ENCODE results near the gene EXOC7. TPM values are rescaled to one million over a fixed set of nuclear protein-coding genes. Genes with fewer than 3 reads are reported as not detected.
A peak's percentile ranks its signal among the peaks of the same experiment; 100 is the strongest.

EXOC7 gene
- polyA plus RNA-seq, 5 donors, result 152 to 171 (median 166) TPM

DNA sequence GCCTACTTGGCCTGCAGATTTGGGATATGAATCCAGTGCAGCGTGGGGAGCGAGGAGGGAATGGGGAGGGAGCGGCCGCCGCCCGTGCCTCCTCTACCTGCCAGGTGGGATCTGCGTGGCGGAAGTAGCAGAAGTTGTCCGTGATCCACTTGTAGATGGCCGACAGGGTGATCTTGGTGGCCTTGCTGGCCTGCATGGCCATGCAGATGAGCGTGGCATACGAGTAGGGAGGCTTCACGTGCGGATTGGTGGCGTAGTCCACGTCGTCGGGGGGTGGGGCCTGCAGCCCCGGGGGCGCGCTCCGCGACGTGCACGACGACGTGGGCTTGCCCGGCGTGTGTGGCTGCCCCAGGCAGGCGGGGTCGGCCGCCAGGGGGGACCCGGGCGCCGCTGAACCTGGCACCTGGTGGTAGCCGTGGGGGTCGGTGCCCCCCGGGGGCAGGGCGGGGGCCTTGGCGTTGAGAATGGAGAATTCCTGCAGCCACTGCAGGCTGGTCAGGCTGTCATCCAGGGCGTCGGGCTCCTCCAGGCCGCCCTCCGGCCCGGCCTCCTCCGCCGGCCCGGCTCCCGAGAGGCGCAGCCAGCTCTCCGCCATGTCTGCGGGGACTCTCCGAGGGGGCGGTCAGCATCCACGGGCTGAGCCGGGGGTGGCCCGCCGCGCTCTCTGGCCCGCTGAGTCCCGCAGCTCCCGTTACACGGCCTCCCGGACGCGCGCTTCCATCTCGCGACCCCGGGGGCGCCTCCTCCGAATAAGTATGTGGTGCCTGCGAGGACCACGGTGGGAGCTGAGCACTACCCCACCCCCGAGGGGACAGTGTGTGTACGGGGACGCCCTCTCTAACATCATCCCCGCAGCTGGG lies 36.4 kb upstream of the EXOC7 start:
- no peak for DNase-seq

DNA sequence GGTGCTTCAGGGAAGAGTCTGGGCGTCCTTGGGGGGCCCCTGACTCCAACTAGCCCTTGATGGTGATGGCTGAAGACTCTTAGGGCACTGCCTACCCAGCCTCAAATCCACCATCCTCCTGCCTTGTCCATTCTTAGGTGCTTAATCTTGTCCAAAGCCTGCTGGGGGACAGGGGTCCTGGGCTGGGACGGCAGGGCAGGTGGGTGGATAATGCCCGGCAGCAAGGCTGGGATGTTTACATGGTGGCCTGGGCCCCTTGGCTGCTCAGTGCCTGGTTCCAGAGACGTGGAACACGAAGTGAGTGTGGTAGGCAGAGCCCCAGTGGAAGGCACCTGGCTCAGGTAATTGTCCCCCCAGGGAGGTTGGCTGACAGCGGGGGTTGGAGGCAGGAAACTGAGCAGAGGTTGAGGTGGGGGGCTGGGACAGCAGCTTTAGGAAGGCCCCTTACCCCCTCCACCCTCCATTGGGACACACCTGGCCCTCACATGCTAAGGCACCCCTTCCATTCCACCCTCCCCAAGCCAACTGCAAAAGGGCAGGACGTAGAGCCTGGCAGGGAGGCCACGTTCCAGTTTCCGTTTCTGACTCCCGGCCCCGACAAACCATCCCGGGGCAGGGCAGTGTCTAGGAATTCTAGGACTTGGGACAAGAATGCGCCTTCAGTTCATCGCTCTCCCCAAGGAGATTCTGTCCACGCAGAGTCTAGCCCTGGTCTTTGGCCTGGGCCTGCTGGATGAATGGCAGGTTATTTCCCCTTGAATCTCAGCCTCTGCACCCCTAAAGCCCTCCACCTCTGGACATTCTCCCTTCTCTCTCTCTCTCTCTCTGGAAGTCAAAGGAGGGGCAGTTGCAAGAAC lies 35.5 kb upstream of the EXOC7 start:
- no peak for DNase-seq

DNA sequence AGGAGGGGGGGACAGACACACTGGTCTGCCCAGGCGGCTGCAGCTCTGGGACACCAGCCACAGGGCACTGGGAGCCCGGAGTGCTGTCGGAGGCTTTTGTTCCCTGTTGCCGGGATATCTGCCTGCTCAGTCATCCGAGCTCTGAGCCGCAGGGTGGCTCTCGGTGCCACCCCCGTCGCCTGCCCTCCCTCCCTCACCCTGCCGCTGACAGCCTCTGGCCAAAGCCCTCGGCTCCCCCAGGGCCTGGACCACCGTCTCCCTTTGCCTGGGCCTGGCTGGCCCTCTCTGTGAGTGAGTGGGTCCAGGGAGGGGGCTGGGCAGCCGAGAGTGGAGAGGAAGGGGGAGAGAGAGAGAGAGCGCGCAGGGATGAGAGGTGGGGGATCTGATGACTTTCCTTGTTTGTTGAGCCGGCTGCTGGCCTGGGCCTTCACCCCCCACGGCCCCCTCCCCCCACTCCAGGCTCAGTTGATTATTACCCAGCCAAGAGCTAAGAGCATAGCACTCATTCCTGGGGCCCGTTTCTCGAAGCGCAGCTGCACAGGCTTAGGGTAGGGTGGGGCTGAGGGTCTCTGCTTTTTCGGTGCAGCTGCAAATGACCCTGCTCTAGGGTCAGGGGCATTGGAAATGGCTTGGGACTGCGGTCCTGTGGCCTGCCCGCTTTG lies 34.8 kb upstream of the EXOC7 start:
- DNase-seq, result peak; percentile 64 to 67

DNA sequence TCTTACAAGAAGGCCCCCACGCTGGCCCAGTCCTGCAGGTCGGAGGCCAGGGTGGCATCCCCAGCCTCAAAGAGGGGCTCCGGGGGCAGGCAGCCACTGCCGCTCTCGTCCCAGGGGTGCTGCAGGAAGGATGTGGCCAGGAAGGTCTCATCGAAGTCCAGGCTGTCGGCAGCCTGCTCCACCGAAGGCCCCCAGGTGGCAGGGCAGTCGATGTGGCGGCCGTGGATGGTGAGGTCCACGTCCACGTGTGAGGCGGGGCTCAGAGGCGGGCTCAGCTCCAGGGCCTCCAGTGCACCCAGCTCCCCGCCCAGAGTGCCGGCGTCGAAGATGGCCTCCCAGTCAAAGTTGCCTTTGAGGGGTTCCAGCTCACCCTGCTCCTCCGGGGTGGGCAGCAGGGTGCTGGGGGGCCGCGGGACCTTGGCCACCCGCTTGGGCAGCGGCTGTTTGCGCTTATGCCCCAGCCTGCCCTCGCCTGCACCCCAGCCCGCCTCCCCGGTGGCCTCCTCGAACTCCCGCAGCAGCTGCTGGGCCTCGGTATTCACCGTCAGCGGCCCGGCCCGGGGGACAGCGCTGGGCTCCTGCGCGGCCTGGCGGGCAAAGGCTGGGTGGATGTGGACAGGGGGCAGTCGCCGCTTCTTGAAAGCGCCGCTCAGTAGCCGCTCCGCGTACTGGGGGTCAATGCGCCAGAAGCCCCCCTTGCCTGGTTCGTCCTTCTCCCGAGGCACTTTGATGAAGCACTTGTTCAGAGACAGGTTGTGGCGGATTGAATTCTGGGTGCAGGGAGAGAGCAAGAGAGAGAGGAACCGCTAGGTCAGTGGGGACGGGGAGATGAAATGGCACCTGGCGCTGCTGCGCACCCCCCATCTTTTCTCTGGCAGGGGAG lies 34.0 kb upstream of the EXOC7 start:
- no peak for DNase-seq

DNA sequence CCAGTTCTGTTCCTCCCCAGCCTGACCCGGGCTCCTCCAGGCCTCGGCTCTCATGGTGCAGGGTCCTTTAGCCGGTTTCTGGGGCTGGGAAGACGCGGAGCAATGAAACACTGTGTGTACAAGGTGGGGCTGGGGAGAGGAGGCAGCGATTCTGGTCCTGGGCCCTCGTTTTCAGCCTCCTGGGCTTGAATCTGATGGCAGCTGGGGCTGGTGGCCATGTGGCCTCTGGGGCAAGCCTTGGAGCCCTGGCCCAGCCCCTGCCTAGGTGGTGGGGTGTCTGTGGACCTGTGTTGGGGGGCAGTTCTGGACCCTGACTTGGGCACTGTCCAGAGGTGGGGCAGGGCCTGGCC lies 33.4 kb upstream of the EXOC7 start:
- no peak for DNase-seq

DNA sequence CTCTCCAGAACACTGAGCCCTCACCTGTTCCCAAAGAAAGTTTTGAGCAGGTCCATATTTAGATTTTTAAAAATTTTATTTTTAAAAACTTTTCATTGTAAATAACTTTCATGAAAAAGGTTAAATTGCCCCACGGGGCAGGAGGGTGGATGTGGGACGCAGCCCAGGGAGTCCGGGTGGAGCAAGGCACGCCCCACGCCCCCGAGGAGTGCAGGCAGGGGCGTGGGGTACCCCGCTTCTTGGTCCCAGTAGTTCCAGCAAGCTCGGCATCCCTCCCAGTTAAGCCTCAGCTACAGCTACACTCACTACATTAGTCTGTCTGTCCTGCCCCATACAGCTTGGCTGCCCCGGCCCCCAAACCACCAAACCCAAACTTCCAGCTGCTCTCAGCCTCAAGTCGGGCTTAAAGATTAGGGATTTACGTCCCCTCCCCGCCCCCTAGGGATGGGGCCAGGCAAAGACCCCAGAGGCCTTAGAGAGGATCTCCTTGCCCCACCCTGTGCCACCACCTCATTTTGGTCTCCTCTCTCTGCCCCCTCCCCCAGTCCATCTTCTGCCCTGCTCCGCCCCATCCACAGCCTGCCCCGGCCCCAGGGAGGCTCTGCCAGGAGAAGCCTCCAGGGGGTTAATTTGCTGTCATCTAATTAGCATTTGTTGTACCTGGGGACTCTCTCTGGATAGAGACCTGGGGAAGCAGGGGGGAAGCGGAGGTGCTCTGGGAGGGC lies 32.9 kb upstream of the EXOC7 start:
- no peak for DNase-seq

DNA sequence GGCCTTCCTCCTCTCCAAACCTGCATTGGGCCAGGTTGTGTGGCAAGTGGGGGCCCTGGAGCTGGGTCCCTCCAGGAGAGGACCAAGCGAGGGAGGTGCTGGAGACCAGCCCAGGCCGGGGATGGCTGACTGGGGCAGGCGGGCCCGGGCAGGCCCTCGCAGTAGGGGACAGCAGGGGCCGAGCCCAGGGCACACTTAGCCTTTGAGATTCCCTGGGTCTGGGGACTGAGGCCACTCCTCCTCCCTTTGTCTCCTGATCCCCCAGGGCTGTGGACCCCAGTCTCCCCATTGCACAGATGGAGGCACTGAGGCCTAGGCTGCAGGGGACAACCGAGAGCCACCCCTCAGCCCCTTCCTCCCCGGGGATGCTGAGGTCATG lies 32.2 kb upstream of the EXOC7 start:
- DNase-seq, result no peak

DNA sequence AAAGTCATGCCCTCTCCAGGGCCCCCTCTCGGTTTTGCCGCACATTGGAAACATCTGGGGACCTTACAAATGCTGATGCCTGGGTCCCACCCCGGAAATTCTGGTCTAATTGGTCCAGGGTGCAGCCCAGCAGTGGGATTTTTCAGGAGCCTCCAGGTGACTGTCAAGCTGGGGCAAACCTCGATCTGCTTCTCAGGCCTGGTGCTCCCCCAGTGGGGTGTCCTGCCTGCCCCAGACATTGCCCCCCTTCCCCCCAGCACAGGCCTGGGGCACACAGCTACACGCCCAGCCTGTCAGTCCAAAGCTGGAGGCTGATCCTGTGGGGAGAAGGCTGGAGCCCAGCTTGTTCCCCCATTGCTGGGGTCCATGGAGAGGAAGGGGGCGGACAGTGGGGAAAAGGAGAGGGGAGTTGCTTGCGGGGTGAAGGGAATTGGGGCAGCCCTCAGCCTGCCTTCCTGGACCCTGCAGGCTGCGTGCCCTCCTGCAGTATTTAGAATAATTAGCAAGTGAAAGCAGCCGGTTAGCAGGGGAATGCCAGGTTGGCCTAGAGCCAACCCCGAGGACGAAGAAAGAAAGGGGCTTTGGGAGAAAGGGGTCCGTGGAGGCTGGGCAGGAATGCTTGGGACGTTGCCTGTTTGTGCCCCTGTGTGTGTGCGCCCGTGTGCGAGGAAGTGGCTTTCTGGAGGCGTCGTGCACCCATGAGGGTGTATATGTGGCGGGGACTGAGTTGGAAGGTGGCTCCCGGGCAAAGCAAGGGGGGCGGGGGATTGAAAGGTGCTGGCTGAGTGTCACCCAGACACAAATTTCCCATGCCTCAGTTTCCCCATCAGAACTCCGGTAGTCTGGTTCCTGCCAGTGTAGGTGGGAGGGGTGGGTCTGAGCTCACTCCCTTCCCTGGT lies 31.6 kb upstream of the EXOC7 start:
- DNase-seq, result no peak

DNA sequence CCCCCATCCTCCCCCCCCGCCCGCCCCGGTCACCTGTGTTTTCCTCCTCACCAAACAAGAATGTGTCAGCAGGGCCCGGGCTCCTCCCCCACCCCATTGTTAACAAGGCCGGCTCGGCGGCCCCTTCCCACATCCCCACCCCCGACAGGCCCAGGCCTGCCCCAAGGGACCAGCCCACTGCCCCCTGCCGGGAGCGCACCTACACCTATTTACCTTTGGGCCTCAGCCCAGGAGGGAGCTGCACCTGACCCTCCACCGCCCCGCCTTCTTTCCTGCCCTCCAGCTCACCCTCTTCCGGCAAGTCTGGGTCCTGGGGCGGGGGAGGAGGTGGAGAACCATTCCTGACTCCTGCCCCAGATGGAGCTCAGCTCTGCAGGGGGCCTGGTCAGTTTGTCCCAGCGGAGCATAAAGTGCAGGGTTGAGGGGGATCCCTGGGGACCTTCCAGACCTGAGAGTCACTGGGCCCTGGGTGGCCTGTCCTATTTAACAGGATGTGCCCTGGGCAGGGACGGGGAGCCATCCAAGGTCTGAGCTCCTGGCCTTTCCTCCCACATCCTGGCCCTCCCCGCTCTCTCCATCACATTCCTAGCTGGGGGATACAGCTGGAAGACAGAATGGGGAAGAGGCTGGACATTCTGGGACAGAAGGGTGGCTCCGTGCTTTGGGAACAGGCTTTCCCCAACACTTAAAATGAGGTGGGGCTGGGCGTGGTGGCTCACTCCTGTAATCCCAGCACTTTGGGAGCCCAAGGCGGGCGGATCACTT lies 29.2 kb upstream of the EXOC7 start:
- peak; percentile 67 to 72 for DNase-seq

DNA sequence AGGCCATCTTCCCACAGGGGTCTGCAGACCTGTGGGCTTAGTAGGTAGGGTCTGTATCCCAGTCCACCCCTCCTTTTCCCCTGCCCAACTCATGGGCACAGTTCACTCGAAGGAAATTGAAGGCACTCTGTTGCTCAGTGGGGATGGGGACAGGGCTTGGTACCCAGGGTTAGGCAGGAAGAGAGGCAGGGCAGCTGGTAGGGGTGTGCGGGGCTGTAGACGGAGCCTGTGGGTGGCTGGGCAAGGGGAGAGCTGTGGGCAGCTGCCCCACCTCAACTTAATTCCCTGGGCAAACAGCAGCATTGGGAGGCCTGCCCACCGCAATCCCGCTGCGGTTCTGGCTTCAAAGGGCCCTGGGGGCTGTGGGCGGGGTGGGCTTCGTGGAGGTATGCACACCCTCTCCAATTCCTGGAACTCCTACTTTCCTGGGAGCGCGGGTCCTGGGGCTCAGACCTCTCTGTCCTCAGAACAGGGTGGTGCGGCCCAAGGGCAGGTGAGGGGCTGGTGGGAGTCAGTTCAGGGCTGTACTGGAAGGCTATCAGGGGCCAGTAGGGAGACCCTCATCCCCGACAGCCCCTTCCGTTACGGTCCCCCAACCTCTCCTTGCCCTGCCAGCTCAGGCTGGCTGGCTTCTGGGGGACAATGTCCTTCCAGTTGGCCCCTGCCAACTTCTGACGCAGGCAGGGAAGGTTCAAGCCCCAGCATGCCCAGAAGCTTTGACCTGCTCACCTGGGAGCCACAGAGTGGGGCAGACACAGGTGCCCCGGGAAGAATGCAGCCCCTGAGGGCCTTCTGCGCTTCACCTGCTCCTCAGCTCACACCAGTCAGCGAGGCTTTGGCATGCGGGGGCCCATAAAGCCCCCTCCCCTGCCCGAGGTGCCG lies 28.3 kb upstream of the EXOC7 start:
- DNase-seq, result no peak

DNA sequence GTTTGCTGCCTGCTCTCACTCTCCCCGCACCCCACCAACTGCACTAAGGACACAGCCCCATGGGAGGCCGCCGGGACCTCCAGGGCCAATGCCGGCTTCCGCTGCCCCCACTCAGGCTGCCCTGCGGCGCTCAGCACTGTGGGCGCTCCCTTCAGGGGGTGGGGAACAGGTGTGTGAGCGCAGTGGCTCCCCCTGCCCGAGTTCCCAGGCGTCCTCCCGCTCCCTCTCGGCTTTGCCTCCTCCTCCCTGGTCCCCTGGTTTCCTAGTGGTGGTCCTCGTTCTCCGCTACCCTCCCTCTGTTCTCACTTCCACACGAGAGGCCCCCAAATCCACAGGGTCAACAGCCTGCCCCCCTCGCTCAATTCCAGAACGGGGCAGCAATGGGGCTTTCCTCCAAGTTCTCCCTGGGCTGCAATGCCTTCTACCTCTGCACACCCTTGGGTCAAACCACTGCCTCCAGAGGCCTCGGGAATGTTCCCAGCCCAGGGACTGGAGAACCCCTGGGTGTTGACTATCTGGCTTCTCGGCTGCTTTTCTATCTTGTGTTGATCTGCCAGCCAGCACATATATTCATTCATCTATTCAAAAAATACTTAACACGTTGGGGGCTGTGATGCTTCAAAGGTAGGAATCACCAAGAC lies 27.6 kb upstream of the EXOC7 start:
- DNase-seq, result no peak

DNA sequence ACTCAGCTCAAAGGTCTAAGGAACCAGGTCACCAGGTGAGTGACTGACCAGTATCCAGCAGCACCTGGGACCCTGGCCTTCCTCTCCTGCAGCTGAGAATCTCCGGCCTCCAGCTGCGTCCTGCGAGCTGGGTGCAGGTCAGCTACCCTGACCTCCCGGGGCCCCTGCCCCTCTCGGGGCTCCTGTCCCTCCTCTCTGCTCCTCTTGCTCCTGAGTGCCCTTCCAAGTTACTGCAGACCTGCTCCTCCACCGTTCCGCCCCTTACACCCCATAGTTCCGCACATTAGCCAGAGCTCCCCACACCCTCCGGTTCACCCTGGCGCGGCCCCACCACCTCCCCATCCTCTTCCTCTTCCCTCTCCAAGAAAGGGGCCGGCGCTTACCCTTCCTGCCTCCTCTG lies 26.9 kb upstream of the EXOC7 start:
- DNase-seq, result no peak

DNA sequence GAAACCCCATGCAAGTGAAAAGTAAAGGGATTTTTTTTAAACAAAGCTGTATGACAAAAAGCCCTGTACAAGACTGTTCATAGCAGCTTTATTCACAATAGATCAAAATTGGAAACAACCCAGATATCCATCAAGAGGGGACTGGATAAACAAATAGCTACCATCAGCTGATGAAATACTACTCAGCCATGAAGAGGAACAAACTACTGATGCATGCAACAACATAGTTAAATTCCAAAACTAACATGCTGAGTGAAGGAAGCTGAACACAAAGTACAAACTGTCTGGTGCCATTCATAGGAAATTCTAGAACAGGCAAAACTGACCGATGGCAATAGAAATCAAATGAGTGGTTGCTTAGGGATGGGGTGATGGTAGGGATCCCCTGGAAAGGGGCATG lies 22.3 kb upstream of the EXOC7 start:
- no peak for DNase-seq

DNA sequence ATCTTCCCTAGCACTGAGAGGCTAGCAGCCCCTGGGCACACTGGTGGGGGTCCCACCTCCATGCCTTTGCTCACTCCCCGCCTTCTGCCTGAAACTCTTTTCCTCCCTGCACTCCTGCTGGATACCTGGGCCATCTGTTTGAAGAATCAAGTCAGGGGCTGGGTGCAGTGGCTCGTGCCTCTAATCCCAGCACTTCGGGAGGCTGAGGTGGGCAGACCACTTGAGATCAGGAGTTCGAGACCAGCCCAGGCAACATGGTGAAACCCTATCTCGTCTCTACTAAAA lies 21.7 kb upstream of the EXOC7 start:
- DNase-seq, result no peak

DNA sequence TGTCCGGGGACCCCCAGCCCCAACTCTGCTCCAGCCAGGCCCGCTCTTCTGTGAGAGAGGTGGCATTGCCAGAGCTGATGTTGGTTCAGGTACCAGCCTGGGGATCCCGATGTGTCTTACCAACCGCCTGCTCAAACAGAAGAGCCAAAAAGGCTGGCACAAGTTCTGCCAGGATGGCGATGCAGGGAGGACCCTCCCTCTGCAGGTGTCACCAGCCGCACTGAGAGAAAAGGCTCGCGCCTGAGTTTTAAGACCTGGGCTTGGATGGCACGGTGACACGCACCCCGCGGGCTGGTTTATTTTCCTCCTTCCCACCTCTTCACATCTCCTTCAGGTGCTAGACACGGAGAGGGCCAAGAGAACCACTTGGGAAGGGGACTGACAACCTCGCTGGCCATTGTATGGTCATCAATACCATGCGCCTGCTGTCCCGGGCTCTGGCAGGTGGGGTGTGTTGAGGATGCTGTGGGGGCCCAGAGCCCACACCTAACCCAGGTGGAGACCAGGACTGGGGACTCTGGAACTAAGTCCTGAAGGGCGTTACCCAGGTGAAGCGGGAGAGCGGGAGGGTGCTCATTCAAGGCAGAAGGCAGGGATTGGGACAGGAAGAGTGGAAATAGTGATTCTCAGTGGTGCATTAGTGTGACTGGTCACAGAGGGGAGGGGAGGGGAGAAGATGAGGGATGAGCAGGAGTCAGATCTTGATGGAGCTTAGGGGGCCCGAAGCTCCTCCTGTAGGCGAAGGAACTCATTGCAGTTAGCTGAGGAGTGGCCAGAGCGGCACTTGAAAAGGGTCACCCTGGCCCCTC lies 21.2 kb upstream of the EXOC7 start:
- no peak for DNase-seq

DNA sequence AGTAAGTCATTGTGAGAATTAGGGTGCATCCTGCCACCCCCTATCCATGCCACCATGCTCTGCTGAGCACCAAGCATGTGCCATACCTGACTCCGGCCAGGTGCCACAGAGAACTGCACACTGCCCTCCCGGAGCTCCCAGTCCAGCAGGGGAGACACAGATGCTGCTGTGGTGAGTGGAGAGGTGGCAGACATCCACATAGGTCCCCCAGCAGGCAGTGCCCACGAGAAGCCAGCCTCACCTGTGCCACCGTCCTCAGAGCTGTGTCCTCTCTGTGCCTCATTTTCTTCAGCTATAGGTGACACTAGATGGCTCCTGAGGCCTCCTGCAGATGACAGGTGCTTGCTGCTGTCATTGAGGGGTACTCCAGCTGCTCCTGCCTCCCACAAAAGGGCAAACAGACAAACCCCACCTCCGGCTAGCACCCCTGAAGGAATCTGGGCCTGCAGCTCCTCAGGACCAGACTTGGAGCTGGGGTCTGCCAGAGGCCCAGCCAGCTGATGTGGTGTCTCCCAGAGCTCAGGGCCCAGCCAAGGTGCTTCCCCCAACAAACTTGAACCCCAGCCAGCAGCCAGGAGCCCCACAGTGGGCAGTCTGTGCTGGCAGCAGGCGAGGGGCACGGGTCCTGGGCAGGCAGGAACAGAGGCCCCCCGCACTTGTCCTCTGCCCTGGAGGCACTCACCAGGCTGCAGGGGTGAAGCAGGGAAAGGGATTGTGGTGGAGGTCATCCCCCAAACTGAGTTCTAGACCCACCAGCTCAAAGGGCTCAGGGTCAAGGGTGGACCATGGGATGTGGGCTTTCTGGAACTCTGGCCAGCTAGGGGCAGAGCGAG lies 20.4 kb upstream of the EXOC7 start:
- DNase-seq, result no peak

Data from right lung (tissue), 5 donors.